PC-9 (cell line): ENCODE data around the gene AOPEP.

Experiments used
- EZH2 ChIP-seq: fragments of 200-600 bp; sonication (generic); IDR thresholded peaks from 2 replicates; pipeline ENCODE4 v1.8.0; 2017; ENCODE audit warnings: antibody characterized with exemption, low read depth
- TF ChIP-seq, protein P1 (sequence below): fragments of 200-600 bp; sonication (generic); conservative IDR thresholded peaks from 2 replicates; pipeline ENCODE4 v1.6.1; 2017; ENCODE audit warnings: mixed run types, antibody characterized with exemption, mild to moderate bottlenecking, moderate library complexity

DNA sequence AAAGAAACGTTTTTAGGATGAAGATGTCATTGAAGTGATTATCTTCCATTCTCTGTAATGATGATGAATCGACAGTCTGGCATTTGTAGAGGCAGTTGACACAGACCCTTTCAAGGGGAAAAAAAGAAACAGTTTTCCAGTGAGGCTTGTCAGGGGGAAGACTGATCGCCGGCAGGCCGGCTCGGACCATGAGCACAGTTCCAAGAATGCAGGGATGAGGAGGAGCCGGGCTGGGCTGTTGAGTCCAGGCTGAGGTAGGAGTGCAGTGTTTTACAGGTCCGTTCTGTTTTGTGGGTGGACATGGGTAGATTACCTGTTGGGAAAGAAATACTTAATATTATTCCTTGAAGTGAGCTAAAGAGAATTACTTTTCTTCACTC is 194.6 kb downstream of the AOPEP start:
- TF ChIP-seq, protein P1, sequence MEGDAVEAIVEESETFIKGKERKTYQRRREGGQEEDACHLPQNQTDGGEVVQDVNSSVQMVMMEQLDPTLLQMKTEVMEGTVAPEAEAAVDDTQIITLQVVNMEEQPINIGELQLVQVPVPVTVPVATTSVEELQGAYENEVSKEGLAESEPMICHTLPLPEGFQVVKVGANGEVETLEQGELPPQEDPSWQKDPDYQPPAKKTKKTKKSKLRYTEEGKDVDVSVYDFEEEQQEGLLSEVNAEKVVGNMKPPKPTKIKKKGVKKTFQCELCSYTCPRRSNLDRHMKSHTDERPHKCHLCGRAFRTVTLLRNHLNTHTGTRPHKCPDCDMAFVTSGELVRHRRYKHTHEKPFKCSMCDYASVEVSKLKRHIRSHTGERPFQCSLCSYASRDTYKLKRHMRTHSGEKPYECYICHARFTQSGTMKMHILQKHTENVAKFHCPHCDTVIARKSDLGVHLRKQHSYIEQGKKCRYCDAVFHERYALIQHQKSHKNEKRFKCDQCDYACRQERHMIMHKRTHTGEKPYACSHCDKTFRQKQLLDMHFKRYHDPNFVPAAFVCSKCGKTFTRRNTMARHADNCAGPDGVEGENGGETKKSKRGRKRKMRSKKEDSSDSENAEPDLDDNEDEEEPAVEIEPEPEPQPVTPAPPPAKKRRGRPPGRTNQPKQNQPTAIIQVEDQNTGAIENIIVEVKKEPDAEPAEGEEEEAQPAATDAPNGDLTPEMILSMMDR, result no peak
- no peak for TF ChIP-seq EZH2
